BLaER1 (cell line): ENCODE measurements around the gene IQCC.
"Not testable (repeated sequence)": the region's sequence is repeated elsewhere in the genome, so short reads cannot be mapped to it uniquely, and the experiment has no call there.

Experiments
- H3K27ac ChIP-seq: shearing (Covaris generic); formaldehyde crosslinking; 2 replicates; pipeline ENCODE4 v1.8.1; 2022
- H3K27me3 ChIP-seq: shearing (Covaris generic); formaldehyde crosslinking; 2 replicates; pipeline ENCODE4 v1.8.1; 2022
- H3K36me3 ChIP-seq: shearing (Covaris generic); formaldehyde crosslinking; 2 replicates; pipeline ENCODE4 v1.8.1; 2022
- H3K4me1 ChIP-seq: shearing (Covaris generic); formaldehyde crosslinking; 2 replicates; pipeline ENCODE4 v1.8.1; 2022
- H3K4me2 ChIP-seq: shearing (Covaris generic); formaldehyde crosslinking; 2 replicates; pipeline ENCODE4 v1.8.1; 2022
- H3K4me3 ChIP-seq: shearing (Covaris generic); formaldehyde crosslinking; 2 replicates; pipeline ENCODE4 v1.8.1; 2022
- H3K9ac ChIP-seq: shearing (Covaris generic); formaldehyde crosslinking; 2 replicates; pipeline ENCODE4 v1.8.1; 2022
- H3K9me3 ChIP-seq: shearing (Covaris generic); formaldehyde crosslinking; 2 replicates; pipeline ENCODE4 v1.8.1; 2022
- H4K20me1 ChIP-seq: shearing (Covaris generic); formaldehyde crosslinking; 2 replicates; pipeline ENCODE4 v1.8.1; 2022
- Cebpa-rat ChIP-seq: shearing (Covaris generic); IDR thresholded peaks from 2 replicates; pipeline ENCODE4 v1.8.1; 2022

Gene IQCC

DNA sequence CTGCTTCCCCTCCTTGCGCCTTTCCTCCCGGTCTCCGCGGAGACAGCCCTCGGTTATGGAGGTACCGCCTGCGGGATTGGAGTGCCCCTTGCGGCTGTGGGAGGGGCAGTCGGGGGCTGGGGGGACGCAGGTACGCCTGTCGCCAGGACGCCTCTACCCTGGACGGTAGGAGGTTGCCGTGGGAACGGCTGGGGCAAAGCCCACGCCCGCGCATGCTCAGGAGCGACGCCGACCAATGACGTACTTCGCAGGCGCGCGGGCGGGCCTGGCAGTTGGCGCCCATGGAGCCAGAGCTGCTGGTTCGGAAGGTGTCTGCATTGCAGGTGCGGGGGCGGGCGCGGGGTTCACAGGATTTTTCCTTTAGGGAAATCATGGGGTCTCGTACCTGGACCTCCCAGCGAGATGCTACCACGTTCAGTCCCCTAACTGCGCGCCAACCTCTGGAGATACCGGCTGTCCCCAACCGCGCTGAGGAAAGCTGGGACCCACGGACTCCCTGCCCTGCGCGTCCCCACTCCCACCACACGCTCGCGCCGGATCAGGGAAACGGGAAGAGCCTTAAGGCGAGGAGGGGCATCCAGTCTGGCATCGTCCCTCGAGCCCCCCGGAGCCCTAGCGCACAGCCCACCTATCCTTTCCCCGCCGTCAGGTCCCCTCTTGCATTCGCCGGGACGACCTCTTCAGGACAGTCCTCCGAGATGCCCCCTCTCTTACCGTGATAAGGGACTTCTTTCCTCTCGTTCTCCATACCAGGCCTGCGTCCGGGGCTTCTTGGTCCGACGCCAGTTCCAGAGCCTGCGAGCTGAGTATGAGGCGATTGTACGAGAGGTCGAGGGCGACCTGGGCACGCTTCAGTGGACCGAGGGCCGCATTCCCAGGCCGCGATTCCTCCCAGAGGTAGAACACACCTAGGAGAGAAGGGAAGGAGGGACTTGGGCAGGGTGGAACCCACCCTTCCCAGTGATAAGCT, at the start of gene IQCC:
TSS of gene IQCC (plus strand) at position 271 of the 970 bp plus-strand sequence. CDS start at position 282, 11 bp downstream.
- H3K9me3 ChIP-seq, result no peaks in the 10 kb centered on the region
- H3K9ac ChIP-seq, result peak within 1 kb of the TSS; percentile 89
- peak within 1 kb of the TSS; percentile 88 for H3K4me3 ChIP-seq
- H3K27ac ChIP-seq, result peak within 1 kb of the TSS; percentile 79
- H3K4me1 ChIP-seq, result peaks cover 55% of the 10 kb centered on the region
- H4K20me1 ChIP-seq, result no peaks in the 10 kb centered on the region
- H3K4me2 ChIP-seq, result peak within 1 kb of the TSS; percentile 99
- H3K27me3 ChIP-seq, result no peaks in the 10 kb centered on the region
- no peak for TF ChIP-seq Cebpa-rat
- H3K36me3 ChIP-seq, result peaks cover 22% of the 10 kb centered on the region; the same call in 1 of the 2 replicates

- Histone ChIP-seq H3K4me3 (no peak overlapping the region), H3K9me3 (no peaks in the 10 kb centered on the region), H3K9ac (no peak overlapping the region), H3K27me3 (no peaks in the 10 kb centered on the region), H3K27ac (no peak overlapping the region), H3K4me1 (no peaks in the 10 kb centered on the region), H3K36me3 (peaks cover 98% of the 10 kb centered on the region), H3K4me2 (no peak overlapping the region), H4K20me1 (peaks cover 22% of the 10 kb centered on the region)
- no peak for TF ChIP-seq Cebpa-rat
Measured at GRCh38 chr1:32159189-32159588, 46.3 kb upstream of the IQCC start.

- no peaks in the 10 kb centered on the region for H4K20me1 ChIP-seq
- no peak overlapping the region for H3K9ac ChIP-seq
- H3K27me3 ChIP-seq, result no peaks in the 10 kb centered on the region
- H3K36me3 ChIP-seq, result peaks cover 96% of the 10 kb centered on the region
- no peak for TF ChIP-seq Cebpa-rat
- no peak overlapping the region for H3K27ac ChIP-seq
- no peak overlapping the region for H3K4me3 ChIP-seq
- H3K9me3 ChIP-seq, result no peaks in the 10 kb centered on the region
- no peak overlapping the region for H3K4me2 ChIP-seq
- H3K4me1 ChIP-seq, result no peaks in the 10 kb centered on the region
Measured at GRCh38 chr1:32163405-32163804, 42.1 kb upstream of the IQCC start.

- not testable (repeated sequence) for H3K4me1 ChIP-seq, H3K9me3 ChIP-seq, H3K9ac ChIP-seq, H4K20me1 ChIP-seq, H3K4me3 ChIP-seq, H3K27ac ChIP-seq, H3K27me3 ChIP-seq, H3K4me2 ChIP-seq
- H3K36me3 ChIP-seq, result peaks cover 96% of the 10 kb centered on the region
Measured at GRCh38 chr1:32165633-32166032, 39.8 kb upstream of the IQCC start.

DNA sequence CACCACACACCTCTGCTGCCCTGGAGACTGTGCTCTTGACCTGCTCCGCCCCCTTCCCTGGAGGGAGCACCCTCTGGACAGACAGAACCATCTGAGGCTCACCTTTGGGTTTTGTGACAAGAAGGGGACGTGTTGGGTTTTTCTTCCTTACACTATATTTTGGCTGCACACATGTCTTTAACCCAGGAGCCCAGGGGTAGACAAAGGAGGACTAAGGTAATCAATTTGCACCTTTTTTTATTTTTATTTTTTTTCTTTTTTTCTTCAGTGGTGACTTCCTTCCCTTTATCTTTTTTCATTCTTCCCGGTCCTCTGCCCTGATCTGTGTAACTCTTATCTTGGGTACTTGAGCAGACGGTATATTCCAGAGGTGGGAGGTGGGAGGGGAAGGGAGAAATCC, 34.5 kb upstream of the IQCC start:
- Histone ChIP-seq H3K36me3 (peaks cover 94% of the 10 kb centered on the region), H3K4me1 (peaks cover 16% of the 10 kb centered on the region), H3K27ac (no peak overlapping the region), H3K27me3 (no peaks in the 10 kb centered on the region), H3K9me3 (no peaks in the 10 kb centered on the region), H3K9ac (no peak overlapping the region), H4K20me1 (no peaks in the 10 kb centered on the region), H3K4me3 (no peak overlapping the region), H3K4me2 (no peak overlapping the region)
- TF ChIP-seq Cebpa-rat, result no peak

- peaks cover 16% of the 10 kb centered on the region for H3K4me1 ChIP-seq
- no peak overlapping the region for H3K9ac ChIP-seq
- H3K27ac ChIP-seq, result no peak overlapping the region
- H3K27me3 ChIP-seq, result no peaks in the 10 kb centered on the region
- TF ChIP-seq Cebpa-rat, result no peak
- no peak overlapping the region for H3K4me3 ChIP-seq
- H3K4me2 ChIP-seq, result peak overlapping the region; percentile 47
- H4K20me1 ChIP-seq, result no peaks in the 10 kb centered on the region
- H3K9me3 ChIP-seq, result no peaks in the 10 kb centered on the region
- H3K36me3 ChIP-seq, result peaks cover 77% of the 10 kb centered on the region
Measured at GRCh38 chr1:32172621-32173245, 32.7 kb upstream of the IQCC start.

DNA sequence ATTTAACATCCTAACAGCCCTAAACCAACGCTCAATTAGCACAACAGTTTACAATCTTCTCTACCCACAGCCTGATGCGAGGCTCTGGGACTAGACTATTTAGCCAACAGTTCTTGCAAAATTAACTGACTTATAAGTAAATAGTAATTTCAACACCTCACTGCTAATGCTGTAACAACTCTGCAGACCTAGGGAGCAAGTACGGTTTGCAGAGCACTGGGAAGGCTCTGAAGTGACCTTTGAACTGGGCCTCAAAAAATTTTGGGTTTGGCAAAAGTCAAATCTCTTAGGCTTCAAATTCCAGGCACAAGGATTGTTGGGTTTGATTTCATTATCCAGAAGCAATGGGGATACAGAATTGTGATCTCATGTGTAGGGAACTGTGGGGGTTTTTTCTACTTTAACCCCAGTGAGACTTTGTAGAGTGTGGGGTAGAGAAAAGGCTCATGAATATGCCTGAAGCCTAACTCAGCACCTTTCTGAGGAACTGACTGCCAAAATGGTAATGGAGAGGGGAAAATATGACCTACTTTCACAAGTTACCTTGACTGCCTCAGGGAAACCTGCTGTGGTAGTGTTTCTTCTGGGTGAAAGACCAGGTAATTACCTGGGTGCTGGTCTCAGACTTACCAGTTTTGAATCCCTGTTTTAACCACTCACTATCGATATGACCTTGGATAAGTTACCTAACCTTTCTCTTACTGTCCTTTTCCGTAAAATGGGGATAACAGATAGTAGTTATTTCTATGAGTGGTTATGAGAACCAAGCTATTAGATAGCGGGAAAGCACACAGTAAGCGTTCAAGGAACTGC, 26.9 kb upstream of the IQCC start:
- peaks cover 37% of the 10 kb centered on the region for H3K4me1 ChIP-seq
- H3K4me3 ChIP-seq, result peak overlapping the region; percentile 82; the same call in 1 of the 2 replicates
- H3K36me3 ChIP-seq, result peaks cover 45% of the 10 kb centered on the region
- H3K9me3 ChIP-seq, result no peaks in the 10 kb centered on the region
- peak overlapping the region; percentile 95 for H3K4me2 ChIP-seq
- H3K9ac ChIP-seq, result peak overlapping the region; percentile 96; the same call in 1 of the 2 replicates
- peak overlapping the region; percentile 90; the same call in 1 of the 2 replicates for H3K27ac ChIP-seq
- H4K20me1 ChIP-seq, result peaks cover 36% of the 10 kb centered on the region
- no peak for TF ChIP-seq Cebpa-rat
- H3K27me3 ChIP-seq, result no peaks in the 10 kb centered on the region

DNA sequence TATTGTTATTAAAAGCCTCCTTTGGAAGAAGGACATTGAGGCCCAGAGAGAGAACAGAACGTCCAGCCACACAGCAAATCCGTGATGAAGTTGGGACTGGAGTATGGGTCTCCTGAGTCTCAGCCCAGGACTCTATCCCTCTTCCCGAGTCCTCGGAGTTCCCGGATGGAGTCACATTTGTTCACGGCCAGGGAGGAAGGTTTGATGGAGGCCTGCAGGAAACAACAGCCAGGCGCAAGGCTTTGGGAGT, 26.4 kb upstream of the IQCC start:
- Histone ChIP-seq H3K36me3 (peaks cover 45% of the 10 kb centered on the region), H3K27me3 (no peaks in the 10 kb centered on the region)
- TF ChIP-seq Cebpa-rat, result no peak

GRCh38 chr1:32179443-32180185, 25.9 kb upstream of the IQCC start, which contains the start of gene TXLNA:
Gene TXLNA (plus strand): TSS chr1:32179675. CDS start chr1:32180346, 671 bp downstream.
- peak within 1 kb of the TSS; percentile 95 for H3K4me2 ChIP-seq
- peaks cover 47% of the 10 kb centered on the region for H3K4me1 ChIP-seq
- peak within 1 kb of the TSS; percentile 96 for H3K9ac ChIP-seq
- peak within 1 kb of the TSS; percentile 90 for H3K27ac ChIP-seq
- peak within 1 kb of the TSS; percentile 82 for H3K4me3 ChIP-seq
- H3K9me3 ChIP-seq, result no peaks in the 10 kb centered on the region
- peaks cover 46% of the 10 kb centered on the region for H4K20me1 ChIP-seq
- no peak for TF ChIP-seq Cebpa-rat
- peaks cover 45% of the 10 kb centered on the region for H3K36me3 ChIP-seq
- H3K27me3 ChIP-seq, result no peaks in the 10 kb centered on the region

More for the DNA sequence above, 26.4 kb upstream of the IQCC start:
- Histone ChIP-seq H3K4me2 (peak overlapping the region; percentile 95), H3K9ac (peak overlapping the region; percentile 96), H3K27ac (peak overlapping the region; percentile 90), H4K20me1 (peaks cover 41% of the 10 kb centered on the region), H3K4me3 (peak overlapping the region; percentile 82), H3K4me1 (peaks cover 42% of the 10 kb centered on the region), H3K9me3 (no peaks in the 10 kb centered on the region)
